B cell (primary cell): Measurements from ENCODE around the gene ERLEC1. TPM values are rescaled to one million over a fixed set of nuclear protein-coding genes. Genes with fewer than 3 reads are reported as not detected.

Experiments
- ATAC-seq: fragments of 200-7000 bp; cut with Tn5 transposase; one replicate; pipeline ENCODE4 v1.10.0; 2021; ENCODE audit warnings: low read depth, mild to moderate bottlenecking, moderate number of reproducible peaks, moderate library complexity
- CTCF ChIA-PET: fragments of 350-600 bp; sonication (Branson Sonifier 250); formaldehyde crosslinking; loops from one replicate; lab custom pipeline; 2021; ENCODE audit warnings: antibody characterized with exemption, inconsistent platforms; lab: Charles Lee
- POLR2A ChIA-PET: fragments of 350-600 bp; sonication (Branson Sonifier 250); formaldehyde crosslinking; loops from one replicate; lab custom pipeline; 2021; ENCODE audit warnings: antibody characterized with exemption; lab: Charles Lee
- DNase-seq: peaks from one replicate; pipeline ENCODE4 v3.0.0; 2013
- H2AFZ ChIP-seq: 2 replicates; pipeline ENCODE4 v1.6.1; 2012; ENCODE audit warnings: mild to moderate bottlenecking, low read depth, low read length; ENCODE audit not compliant: insufficient read depth, poor library complexity, severe bottlenecking
- H3K27ac ChIP-seq, 2 donors: 1 replicate in 1 of 2; 2 replicates in 1 of 2; pipeline ENCODE4 v1.5.1; 2012 to 2013; ENCODE audit warnings: low read length in 2 of 2, mild to moderate bottlenecking in 2 of 2, moderate library complexity in 1 of 2
- H3K27me3 ChIP-seq, 4 experiments: fragments of 200-600 bp in 1 of 4; sonication (generic) in 1 of 4; replicated peaks in 1 of 4; 1 replicate in 2 of 4; 2 replicates in 2 of 4; pipeline versions ENCODE4 v1.6.1 to v1.7.0; 2013 to 2016; ENCODE audit warnings: low read length in 3 of 4, mild to moderate bottlenecking in 2 of 4, mixed read lengths in 1 of 4, moderate library complexity in 1 of 4; ENCODE audit not compliant: insufficient read depth in 4 of 4, control insufficient read depth in 3 of 4; ENCODE audit errors: control extremely low read depth in 1 of 4
- H3K36me3 ChIP-seq, 2 experiments: replicated peaks in 1 of 2; 1 replicate in 1 of 2; 2 replicates in 1 of 2; pipeline versions ENCODE4 v1.6.1 to v1.7.1; 2013; ENCODE audit warnings: low read length in 1 of 2; ENCODE audit not compliant: insufficient read depth in 2 of 2, control insufficient read depth in 1 of 2; ENCODE audit errors: control extremely low read depth in 1 of 2, extremely low read depth in 1 of 2
- H3K4me1 ChIP-seq, 2 donors: fragments of 200-600 bp in 1 of 2; sonication (generic) in 1 of 2; 1 replicate in 1 of 2; 2 replicates in 1 of 2; pipeline versions ENCODE4 v1.5.1 to v1.6.1; 2013 to 2017; ENCODE audit warnings: low read length in 2 of 2; ENCODE audit not compliant: control insufficient read depth in 2 of 2, insufficient read depth in 2 of 2
- H3K4me2 ChIP-seq: replicated peaks from 2 replicates; pipeline ENCODE3; 2012; ENCODE audit warnings: mild to moderate bottlenecking, low read depth, low read length; ENCODE audit not compliant: poor library complexity, severe bottlenecking
- H3K4me3 ChIP-seq, 5 experiments: fragments of 200-600 bp in 1 of 5; sonication (generic) in 1 of 5; 1 replicate in 3 of 5; 2 replicates in 2 of 5; pipeline versions ENCODE4 v1.5.1 to v1.7.0; 2011 to 2016; ENCODE audit warnings: low read length in 4 of 5, mild to moderate bottlenecking in 4 of 5, low read depth in 2 of 5, control low read depth in 1 of 5, moderate library complexity in 1 of 5; ENCODE audit not compliant: insufficient read depth in 1 of 5; ENCODE audit errors: control extremely low read depth in 1 of 5, extremely low read depth in 1 of 5
- H3K79me2 ChIP-seq: fragments of 200-600 bp; sonication (generic); one replicate; pipeline ENCODE4 v1.6.0; 2016; ENCODE audit warnings: low read length; ENCODE audit not compliant: control insufficient read depth, insufficient read depth
- H3K9ac ChIP-seq: fragments of 200-600 bp; sonication (generic); 2 replicates; pipeline ENCODE4 v1.6.1; 2017; ENCODE audit warnings: mild to moderate bottlenecking, low read length, moderate library complexity
- H3K9me3 ChIP-seq, 3 donors: one replicate each; pipeline versions ENCODE4 v1.6.1 to v1.7.1; 2013; ENCODE audit warnings: low read length in 2 of 3; ENCODE audit not compliant: control insufficient read depth in 2 of 3, insufficient read depth in 1 of 3; ENCODE audit errors: control extremely low read depth in 1 of 3
- H4K20me1 ChIP-seq: 2 replicates; pipeline ENCODE4 v1.6.0; 2012; ENCODE audit warnings: mild to moderate bottlenecking, low read length; ENCODE audit not compliant: insufficient read depth, control insufficient read depth, poor library complexity, severe bottlenecking
- H3K27ac Mint-ChIP-seq: one replicate; pipeline ENCODE4 v1.8.0; 2021; ENCODE audit warnings: mixed read lengths
- H3K27me3 Mint-ChIP-seq: one replicate; pipeline ENCODE4 v1.8.0; 2021; ENCODE audit warnings: mixed read lengths
- H3K4me1 Mint-ChIP-seq: one replicate; pipeline ENCODE4 v1.8.0; 2021; ENCODE audit warnings: mixed read lengths
- H3K4me3 Mint-ChIP-seq: one replicate; pipeline ENCODE4 v1.8.0; 2021; ENCODE audit warnings: mixed read lengths
- H3K9me3 Mint-ChIP-seq: one replicate; pipeline ENCODE4 v1.8.0; 2022; ENCODE audit warnings: mixed read lengths; ENCODE audit not compliant: insufficient read depth
- CTCF ChIP-seq: fragments of 200-600 bp; IDR thresholded peaks from one replicate; pipeline ENCODE4 v1.8.0; 2022; ENCODE audit warnings: antibody characterized with exemption, mild to moderate bottlenecking
- EZH2 ChIP-seq: IDR thresholded peaks from 2 replicates; pipeline ENCODE4 v1.6.1; 2012; ENCODE audit warnings: borderline replicate concordance, low read depth, mild to moderate bottlenecking, moderate library complexity, low read length; ENCODE audit not compliant: insufficient read depth, poor library complexity, severe bottlenecking
- WGBS: methylation state at CpG from one replicate; pipeline ENCODE4 v1.1.5; 2013; ENCODE audit warnings: missing lambda C conversion rate; ENCODE audit not compliant: insufficient coverage; 5-methylcytosine and 5-hydroxymethylcytosine counted together
- intact Hi-C: fragments of 100-400 bp; cut with micrococcal nuclease; formaldehyde crosslinking; loops from one replicate; pipeline ENCODE4 v1.10.0; 2022
- polyA plus RNA-seq: library from polyadenylated mRNA; depleted of rRNA; stranded (reverse); fragments of >200 nt; gene quantifications from 2 replicates; pipeline ENCODE4 v1.2.3, GENCODE V29; 2012
- total RNA-seq, 2 donors: library from RNA; stranded (reverse); fragments of 120-200 nt in 1 of 2; gene quantifications; 1 replicate in 1 of 2; 2 replicates in 1 of 2; pipeline versions ENCODE4 v1.2.3 to v1.2.4, GENCODE V29; 2013 to 2022

Gene ERLEC1
- total and polyA plus RNA-seq, 2 donors (not counting 1 experiment from before 2014, with no cell fraction given): 20.4 to 22.9 TPM

- peak; percentile 93 for DNase-seq
- intact Hi-C loops: loop anchor here (1.0 to 10.0 kb wide), 8 partner anchors 20 to 1850 kb away; partner anchors contain the start of genes ACYP2, CCDC88A, CFAP36 and CLHC1
- H3K27ac Mint-ChIP-seq: peak within 1 kb of the TSS; percentile 95
Measured at GRCh38 chr2:53767405-53768241, 19.2 kb upstream of the ERLEC1 start, which contains the start of gene CHAC2. Gene CHAC2, plus strand, starts transcription at chr2:53767804. Its CDS starts 83 bp downstream, at chr2:53767887.

More at GRCh38 chr2:53767405-53768241, 19.2 kb upstream of the ERLEC1 start, which contains the start of gene CHAC2:
- Histone ChIP-seq H3K9me3 (no peaks in the 10 kb centered on the region), H3K9ac (peak within 1 kb of the TSS; percentile 89), H3K36me3 (peaks cover 0 to 12% of the 10 kb centered on the region in 2 experiments), H3K4me1 (peaks cover 7 to 10% of the 10 kb centered on the region in 2 donors), H3K79me2 (peaks cover 39% of the 10 kb centered on the region), H4K20me1 (no peaks in the 10 kb centered on the region), H3K4me3 (peak within 1 kb of the TSS; percentile 81 to 99 (median 89)), H3K4me2 (peak within 1 kb of the TSS; percentile 85), H3K27ac (peak within 1 kb of the TSS; percentile 93 to 97), H3K27me3 (no peaks in the 10 kb centered on the region), H2AFZ (peak within 1 kb of the TSS; percentile 92)
- POLR2A ChIA-PET: interaction anchor here (0.5 to 1.7 kb wide), 5 partner anchors 12 to 36 kb away, joined by 3 to 17 read pairs (median 3); partner anchors contain the start of genes ASB3 and ERLEC1
- peaks cover 31% of the 10 kb centered on the region for H3K4me1 Mint-ChIP-seq
- peak within 1 kb of the TSS; percentile 89 for H3K4me3 Mint-ChIP-seq
- CTCF ChIA-PET: interaction anchor here (1.4 to 2.3 kb wide), 2 partner anchors 17 to 19 kb away, joined by 5 to 16 read pairs; partner anchors contain the start of genes ASB3 and ERLEC1
- no peak for TF ChIP-seq CTCF
- no peak for TF ChIP-seq EZH2
- ATAC-seq: peak; percentile 93
- WGBS: under 1% methylated on average over 35 of the region's 46 CpGs
- H3K9me3 Mint-ChIP-seq: no peaks in the 10 kb centered on the region
- H3K27me3 Mint-ChIP-seq: no peaks in the 10 kb centered on the region
